PC-3 (cell line): Measurements from ENCODE around the gene NTHL1. TPM values are rescaled to one million over a fixed set of nuclear protein-coding genes. Genes with fewer than 3 reads are reported as not detected.

Source experiments
- ATAC-seq: fragments of 200-7000 bp; cut with Tn5 transposase; 2 replicates; pipeline ENCODE4 v1.9.1; 2020; ENCODE audit warnings: mild to moderate bottlenecking, moderate library complexity
- BruUV-seq: library from RNA; stranded (reverse); fragments of 400-500 nt; replicated peaks from 2 replicates; lab custom pipeline; 2021; lab: Mats Ljungman, UMichigan
- CTCF ChIA-PET: fragments of 300-600 bp; sonication (Branson Sonifier 250); formaldehyde crosslinking; loops from one replicate; lab custom pipeline; 2022; ENCODE audit warnings: antibody characterized with exemption; lab: Charles Lee
- POLR2A ChIA-PET: fragments of 300-600 bp; sonication (Branson Sonifier 250); formaldehyde crosslinking; loops from one replicate; lab custom pipeline; 2022; ENCODE audit warnings: antibody characterized with exemption; ENCODE audit not compliant: unreplicated experiment; lab: Charles Lee
- DNase-seq: peaks from one replicate; pipeline ENCODE4 v3.0.0-alpha.2; 2015
- H2AFZ ChIP-seq: fragments of 300-600 bp; sonication (generic); 2 replicates; pipeline ENCODE4 v1.6.0; 2016; ENCODE audit warnings: antibody characterized with exemption, low read length
- H3F3A ChIP-seq: fragments of 300-600 bp; sonication (generic); one replicate; pipeline ENCODE4 v1.6.0; 2017; ENCODE audit warnings: antibody characterized with exemption, low read length, control low read depth, mild to moderate bottlenecking; ENCODE audit not compliant: unreplicated experiment
- H3K27ac ChIP-seq: fragments of 300-600 bp; sonication (generic); 2 replicates; pipeline ENCODE4 v1.5.1; 2016; ENCODE audit warnings: mild to moderate bottlenecking, low read length
- H3K27me3 ChIP-seq: fragments of 300-600 bp; sonication (generic); 2 replicates; pipeline ENCODE4 v1.6.1; 2016; ENCODE audit warnings: low read length, mixed read lengths
- H3K36me3 ChIP-seq: fragments of 300-600 bp; sonication (generic); 2 replicates; pipeline ENCODE4 v1.6.1; 2016; ENCODE audit warnings: low read depth, mixed run types, low read length, mixed read lengths
- H3K4me1 ChIP-seq: fragments of 300-600 bp; sonication (generic); 2 replicates; pipeline ENCODE4 v1.5.1; 2016; ENCODE audit warnings: low read length; ENCODE audit not compliant: insufficient read depth
- H3K4me2 ChIP-seq: fragments of 300-600 bp; sonication (generic); 2 replicates; pipeline ENCODE4 v1.6.0; 2016; ENCODE audit warnings: low read length
- H3K4me3 ChIP-seq: fragments of 300-600 bp; sonication (generic); 2 replicates; pipeline ENCODE4 v1.5.1; 2016; ENCODE audit warnings: mild to moderate bottlenecking, low read length, mixed read lengths
- H3K79me2 ChIP-seq: fragments of 300-600 bp; sonication (generic); 2 replicates; pipeline ENCODE4 v1.6.1; 2017; ENCODE audit warnings: low read length, mixed read lengths
- H3K9ac ChIP-seq: fragments of 300-600 bp; sonication (generic); 2 replicates; pipeline ENCODE4 v1.6.0; 2016; ENCODE audit warnings: mild to moderate bottlenecking, low read length
- H3K9me2 ChIP-seq: fragments of 300-600 bp; sonication (generic); replicated peaks from 2 replicates; pipeline ENCODE4 v1.6.1; 2016; ENCODE audit warnings: mixed run types, low read length, mixed read lengths
- H3K9me3 ChIP-seq: fragments of 300-600 bp; sonication (generic); 2 replicates; pipeline ENCODE4 v1.6.1; 2016; ENCODE audit warnings: low read length, mixed read lengths
- H4K20me1 ChIP-seq: fragments of 300-600 bp; sonication (generic); 2 replicates; pipeline ENCODE4 v1.6.1; 2016; ENCODE audit warnings: low read length, mixed read lengths
- CTCF ChIP-seq: fragments of 300-600 bp; sonication (generic); conservative IDR thresholded peaks from 2 replicates; pipeline ENCODE4 v1.5.1; 2017; ENCODE audit warnings: antibody characterized with exemption, low read depth, mild to moderate bottlenecking, low read length
- EZH2 ChIP-seq: fragments of 300-600 bp; sonication (generic); IDR thresholded peaks from one replicate; pipeline ENCODE4 v1.6.1; 2017; ENCODE audit warnings: antibody characterized with exemption, mild to moderate bottlenecking, low read length; ENCODE audit not compliant: unreplicated experiment
- EZH2phosphoT487 ChIP-seq: fragments of 300-600 bp; sonication (generic); IDR thresholded peaks from 2 replicates; pipeline ENCODE4 v1.6.1; 2018; ENCODE audit warnings: mild to moderate bottlenecking, antibody characterized with exemption, low read length, borderline replicate concordance
- intact Hi-C: fragments of 100-400 bp; cut with micrococcal nuclease; formaldehyde crosslinking; loops from 2 replicates; pipeline ENCODE4 v1.9.0; 2023
- total RNA-seq: library from RNA; depleted of rRNA; stranded (reverse); fragments of >200 nt; gene quantifications from 2 replicates; pipeline ENCODE4 v1.2.3, GENCODE V29; 2014

Gene NTHL1
- total RNA-seq, 1 experiment from 2014 or later = 90.1 TPM

GRCh38 chr16:2063861-2064260, 16.2 kb upstream of the NTHL1 start:
- Histone ChIP-seq H4K20me1 (no peaks in the 10 kb centered on the region), H2AFZ (no peak overlapping the region), H3K27ac (no peak overlapping the region), H3K36me3 (peaks cover 5% of the 10 kb centered on the region), H3F3A (no peaks in the 10 kb centered on the region), H3K27me3 (no peaks in the 10 kb centered on the region), H3K9me2 (no peaks in the 10 kb centered on the region), H3K9ac (no peak overlapping the region), H3K79me2 (no peaks in the 10 kb centered on the region), H3K4me2 (no peak overlapping the region), H3K4me3 (no peak overlapping the region), H3K4me1 (no peaks in the 10 kb centered on the region), H3K9me3 (no peaks in the 10 kb centered on the region)
- intact Hi-C loops = no loop called here
- no peak for DNase-seq
- POLR2A ChIA-PET = no interaction called here
- ATAC-seq = no peak
- no peak for TF ChIP-seq EZH2
- TF ChIP-seq EZH2phosphoT487 = no peak
- CTCF ChIA-PET = no interaction called here
- BruUV-seq = no TSS peak

- H3K9me2 ChIP-seq = no peaks in the 10 kb centered on the region
- no peaks in the 10 kb centered on the region for H4K20me1 ChIP-seq
- no peaks in the 10 kb centered on the region for H3K9me3 ChIP-seq
- H3K9ac ChIP-seq = no peak overlapping the region
- POLR2A ChIA-PET = no interaction called here
- H3K79me2 ChIP-seq = no peaks in the 10 kb centered on the region
- ATAC-seq (no peak), DNase-seq (no peak)
- CTCF ChIA-PET = no interaction called here
- TF ChIP-seq EZH2 (no peak), EZH2phosphoT487 (no peak), CTCF (no peak)
- H3K4me2 ChIP-seq = no peak overlapping the region
- no peaks in the 10 kb centered on the region for H3K27me3 ChIP-seq
- no TSS peak for BruUV-seq
- H3K27ac ChIP-seq = no peak overlapping the region
- no peaks in the 10 kb centered on the region for H3K4me1 ChIP-seq
- intact Hi-C loops = no loop called here
- no peaks in the 10 kb centered on the region for H3F3A ChIP-seq
- H3K4me3 ChIP-seq = no peak overlapping the region
- no peak overlapping the region for H2AFZ ChIP-seq
- peaks cover 5% of the 10 kb centered on the region for H3K36me3 ChIP-seq
Measured at GRCh38 chr16:2062801-2063200, 15.2 kb upstream of the NTHL1 start.

GRCh38 chr16:2061526-2061925, 13.9 kb upstream of the NTHL1 start:
- Histone ChIP-seq H2AFZ (no peak overlapping the region), H3K36me3 (peaks cover 5% of the 10 kb centered on the region), H3K4me3 (no peak overlapping the region), H3K79me2 (no peaks in the 10 kb centered on the region), H3F3A (no peaks in the 10 kb centered on the region), H4K20me1 (no peaks in the 10 kb centered on the region), H3K9ac (no peak overlapping the region), H3K27ac (no peak overlapping the region), H3K9me2 (no peaks in the 10 kb centered on the region), H3K27me3 (no peaks in the 10 kb centered on the region), H3K4me2 (no peak overlapping the region), H3K9me3 (no peaks in the 10 kb centered on the region), H3K4me1 (no peaks in the 10 kb centered on the region)
- ChIA-PET CTCF (no interaction called here), POLR2A (no interaction called here)
- BruUV-seq = no TSS peak
- DNase-seq (no peak), ATAC-seq (no peak)
- intact Hi-C loops = no loop called here
- TF ChIP-seq EZH2 (no peak), CTCF (no peak), EZH2phosphoT487 (no peak)
